Activated CD4-positive, alpha-beta memory T cell treated with anti-CD3 and anti-CD28 coated beads for 36 hours (primary cell): Measurements from ENCODE around the gene ZNF74. TPM values are rescaled to one million over a fixed set of nuclear protein-coding genes. Genes with fewer than 3 reads are reported as not detected.
"Not testable (repeated sequence)": the region's sequence is repeated elsewhere in the genome, so short reads cannot be mapped to it uniquely, and the experiment has no call there.

Source experiments
- CTCF ChIA-PET: fragments of 350-600 bp; sonication (Branson Sonifier 250); formaldehyde crosslinking; loops from one replicate; lab custom pipeline; 2021; ENCODE audit warnings: antibody characterized with exemption, inconsistent platforms; lab: Charles Lee
- POLR2A ChIA-PET: fragments of 350-600 bp; sonication (Branson Sonifier 250); formaldehyde crosslinking; loops from one replicate; lab custom pipeline; 2021; ENCODE audit warnings: antibody characterized with exemption; lab: Charles Lee
- DNase-seq: peaks from one replicate; pipeline ENCODE4 v3.0.0-alpha.2; 2020
- H3K27ac Mint-ChIP-seq: one replicate; pipeline ENCODE4 v1.8.0; 2021; ENCODE audit warnings: mixed read lengths
- H3K27me3 Mint-ChIP-seq: one replicate; pipeline ENCODE4 v1.8.0; 2021; ENCODE audit warnings: mixed read lengths
- H3K36me3 Mint-ChIP-seq: one replicate; pipeline ENCODE4 v1.8.0; 2021; ENCODE audit warnings: mixed read lengths
- H3K4me1 Mint-ChIP-seq: one replicate; pipeline ENCODE4 v1.8.0; 2021; ENCODE audit warnings: low read depth, mixed read lengths
- H3K4me3 Mint-ChIP-seq: one replicate; pipeline ENCODE4 v1.8.0; 2021; ENCODE audit warnings: mild to moderate bottlenecking, mixed read lengths
- H3K9me3 Mint-ChIP-seq: one replicate; pipeline ENCODE4 v1.8.0; 2021; ENCODE audit warnings: mixed read lengths
- intact Hi-C: fragments of 100-400 bp; cut with micrococcal nuclease; formaldehyde crosslinking; loops from one replicate; pipeline ENCODE4 v1.15.1; 2023
- total RNA-seq, 2 experiments: library from RNA; stranded (reverse); gene quantifications; one replicate each; pipeline ENCODE4 v1.2.3, GENCODE V29; 2021

ZNF74 gene
- total RNA-seq, 2 experiments from 2014 or later, result 6.8 to 9.0 TPM

DNA sequence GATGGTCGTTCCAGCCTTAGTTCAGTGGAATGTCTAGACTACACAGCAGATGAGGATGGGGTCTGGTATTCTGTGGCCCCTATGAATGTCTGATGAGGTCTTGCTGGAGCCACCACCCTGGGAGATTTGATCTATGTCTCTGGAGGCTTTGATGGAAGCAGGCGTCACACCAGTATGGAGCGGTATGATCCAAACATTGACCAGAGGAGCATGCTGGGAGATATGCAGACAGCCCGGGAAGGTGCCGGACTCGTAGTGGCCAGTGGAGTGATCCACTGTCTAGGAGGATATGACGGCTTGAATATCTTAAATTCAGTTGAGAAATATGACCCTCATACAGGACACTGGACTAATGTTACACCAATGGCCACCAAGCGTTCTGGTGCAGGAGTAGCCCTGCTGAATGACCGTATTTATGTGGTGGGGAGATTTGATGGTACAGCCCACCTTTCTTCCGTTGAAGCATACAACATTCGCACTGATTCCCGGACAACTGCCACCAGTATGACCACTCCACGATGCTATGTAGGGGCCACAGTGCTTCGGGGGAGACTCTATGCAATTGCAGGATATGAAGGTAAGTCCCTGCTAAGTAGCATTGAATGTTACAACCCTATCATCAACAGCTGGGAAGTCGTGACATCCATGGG lies 57.3 kb downstream of the ZNF74 start:
- intact Hi-C loops, H3K27ac Mint-ChIP-seq, H3K36me3 Mint-ChIP-seq, H3K4me3 Mint-ChIP-seq, H3K27me3 Mint-ChIP-seq, H3K9me3 Mint-ChIP-seq, DNase-seq, POLR2A ChIA-PET, CTCF ChIA-PET: not testable (repeated sequence)
- peaks cover 13% of the 10 kb centered on the region for H3K4me1 Mint-ChIP-seq

DNA sequence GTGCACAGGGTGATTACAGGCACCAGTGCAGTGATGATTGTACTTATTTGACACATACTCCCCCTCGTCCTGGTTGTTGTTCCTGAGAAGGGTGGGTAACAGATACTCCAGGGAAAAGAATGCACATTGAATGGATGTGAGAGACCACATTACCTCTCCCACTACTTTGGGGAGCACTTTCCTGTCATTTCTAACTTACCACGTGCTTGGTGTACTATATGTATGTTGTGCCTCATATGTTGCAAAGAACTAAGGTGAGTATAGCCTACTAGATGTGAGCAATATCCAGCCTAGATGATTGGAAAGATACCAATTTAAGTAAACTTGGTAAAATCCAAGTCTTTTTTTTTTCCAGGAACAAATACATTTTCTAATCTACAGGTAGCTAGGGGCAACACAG lies 58.0 kb downstream of the ZNF74 start:
- DNase-seq, result no peak
- Mint-ChIP-seq H3K27me3 (no peaks in the 10 kb centered on the region), H3K36me3 (peaks cover 10% of the 10 kb centered on the region), H3K27ac (no peak overlapping the region), H3K9me3 (no peaks in the 10 kb centered on the region), H3K4me1 (peaks cover 19% of the 10 kb centered on the region), H3K4me3 (no peak overlapping the region)
- ChIA-PET POLR2A (no interaction called here), CTCF (no interaction called here)
- intact Hi-C loops, result no loop called here

DNA sequence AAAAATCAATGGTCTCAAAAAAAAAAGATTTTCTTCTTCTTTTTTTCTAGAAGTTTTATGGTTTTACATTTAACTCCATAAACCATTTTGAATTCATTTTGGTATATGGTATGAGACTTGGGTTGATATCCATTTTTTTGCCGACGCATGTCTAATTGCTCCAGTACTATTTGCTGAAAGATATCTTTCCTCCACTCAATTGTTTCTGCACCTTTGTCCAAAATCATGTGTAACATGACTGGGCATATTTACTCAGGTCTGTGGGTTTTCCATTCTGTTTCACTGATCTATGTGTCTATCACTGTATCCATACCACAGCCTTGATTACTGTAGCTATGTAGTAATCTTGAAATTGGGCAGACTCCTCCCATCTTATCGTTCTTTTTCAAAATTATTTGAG lies 59.3 kb downstream of the ZNF74 start:
- H3K9me3 Mint-ChIP-seq, result no peaks in the 10 kb centered on the region
- H3K4me1 Mint-ChIP-seq, result peaks cover 19% of the 10 kb centered on the region
- intact Hi-C loops, result no loop called here
- peaks cover 11% of the 10 kb centered on the region for H3K36me3 Mint-ChIP-seq
- H3K27me3 Mint-ChIP-seq, result no peaks in the 10 kb centered on the region
- H3K4me3 Mint-ChIP-seq, result no peak overlapping the region
- H3K27ac Mint-ChIP-seq, result no peak overlapping the region
- no peak for DNase-seq
- CTCF ChIA-PET, result interaction anchor here (4.9 kb wide), 1 partner anchor 34 kb away, joined by 92 read pairs; no protein-coding TSS in a partner anchor
- POLR2A ChIA-PET, result no interaction called here

DNA sequence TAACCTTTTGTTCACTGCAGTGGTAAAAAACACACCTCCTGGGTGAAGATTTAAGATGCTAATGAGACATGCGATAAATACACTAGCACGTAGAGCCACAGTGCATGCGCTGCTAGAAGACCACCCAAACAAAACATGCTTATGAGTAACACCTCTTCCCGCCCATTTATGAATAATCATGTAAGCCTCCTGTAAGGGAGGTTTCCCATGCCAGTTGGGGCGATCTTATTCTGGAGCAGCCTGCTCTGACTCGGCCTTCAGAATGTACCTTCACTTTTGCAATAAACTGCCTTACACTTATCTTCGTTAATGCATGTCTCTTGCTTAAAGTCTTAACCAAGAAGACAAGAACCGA lies 61.7 kb downstream of the ZNF74 start:
- intact Hi-C loops, result loop anchor here (1.0 to 2.0 kb wide), 2 partner anchors 19 to 37 kb away; partner anchors contain the start of gene SCARF2
- Mint-ChIP-seq H3K27me3 (no peaks in the 10 kb centered on the region), H3K9me3 (no peaks in the 10 kb centered on the region), H3K27ac (no peak overlapping the region), H3K36me3 (peaks cover 11% of the 10 kb centered on the region), H3K4me1 (peaks cover 18% of the 10 kb centered on the region), H3K4me3 (no peak overlapping the region)
- DNase-seq, result no peak
- POLR2A ChIA-PET, result interaction anchor here (1.1 kb wide), 1 partner anchor 37 kb away, joined by 3 read pairs; no protein-coding TSS in a partner anchor
- CTCF ChIA-PET, result interaction anchor here (1.0 to 4.9 kb wide), 15 partner anchors 9 to 299 kb away, joined by 3 to 92 read pairs (median 9); no protein-coding TSS in a partner anchor

DNA sequence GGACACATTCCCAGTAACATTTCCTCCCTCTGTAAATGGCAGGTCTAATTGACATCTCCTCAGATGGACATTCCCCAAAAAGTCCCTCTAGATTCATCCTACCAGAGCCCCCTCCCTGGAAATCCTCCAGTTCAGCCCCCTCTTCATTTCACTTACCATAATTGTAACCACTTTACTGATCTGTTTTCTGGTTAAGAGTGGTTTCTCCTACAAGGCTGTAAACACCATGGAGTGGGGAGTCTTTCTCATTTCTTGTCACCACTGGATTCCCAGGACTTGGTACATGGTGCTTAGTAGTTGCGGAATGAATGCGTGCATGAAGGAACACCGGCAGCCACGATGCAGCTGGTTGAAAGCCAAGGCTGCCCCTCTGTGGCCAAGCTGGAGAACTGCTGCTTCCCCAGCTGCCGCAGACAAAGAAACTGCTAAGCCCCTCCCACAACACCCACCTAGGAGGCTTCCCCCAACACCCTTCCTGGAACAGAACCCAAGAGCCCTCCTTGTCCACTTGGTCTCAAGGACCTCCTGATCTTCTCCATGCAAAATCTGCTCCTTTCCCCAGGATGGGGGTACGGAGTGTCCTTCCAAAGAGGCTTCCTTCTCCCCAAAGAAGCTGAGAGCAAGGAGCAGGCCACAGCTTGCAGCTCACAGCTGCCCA lies 62.2 kb downstream of the ZNF74 start:
- intact Hi-C loops, result loop anchor here (1.0 kb wide), 1 partner anchor 38 kb away; no protein-coding TSS in a partner anchor
- H3K9me3 Mint-ChIP-seq, result no peaks in the 10 kb centered on the region
- peaks cover 11% of the 10 kb centered on the region for H3K36me3 Mint-ChIP-seq
- ChIA-PET POLR2A (interaction anchor here (0.7 to 1.1 kb wide), 2 partner anchors 8 to 38 kb away, joined by 3 read pairs; no protein-coding TSS in a partner anchor), CTCF (interaction anchor here (0.6 to 4.9 kb wide), 27 partner anchors 8 to 299 kb away, joined by 3 to 92 read pairs (median 4); partner anchors contain the start of genes DGCR6L, KLHL22 and MED15)
- no peaks in the 10 kb centered on the region for H3K27me3 Mint-ChIP-seq
- peak overlapping the region; percentile 38 for H3K27ac Mint-ChIP-seq
- H3K4me1 Mint-ChIP-seq, result peaks cover 18% of the 10 kb centered on the region
- peak; percentile 85 for DNase-seq
- H3K4me3 Mint-ChIP-seq, result no peak overlapping the region

DNA sequence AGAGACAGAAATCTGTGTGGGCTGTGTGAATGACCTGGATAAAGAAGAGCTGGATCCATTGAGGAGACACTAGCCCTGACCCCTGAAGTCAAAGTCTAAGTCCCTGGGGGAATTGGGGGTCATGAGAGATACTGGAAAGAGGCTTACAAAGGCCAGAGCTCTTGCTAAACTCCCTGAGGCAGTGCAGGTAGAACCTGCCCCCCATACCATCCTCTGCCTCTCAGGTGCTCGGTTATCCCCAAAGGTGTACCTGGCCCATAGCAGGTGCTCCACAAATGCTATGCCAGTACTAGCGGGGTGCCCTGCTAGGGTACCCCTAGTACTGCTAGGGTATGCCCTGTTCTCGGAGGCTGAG lies 62.7 kb downstream of the ZNF74 start:
- DNase-seq, result no peak
- H3K27me3 Mint-ChIP-seq, result no peaks in the 10 kb centered on the region
- intact Hi-C loops, result loop anchor here (1.0 kb wide), 1 partner anchor 38 kb away; no protein-coding TSS in a partner anchor
- no peak overlapping the region for H3K4me3 Mint-ChIP-seq
- POLR2A ChIA-PET, result interaction anchor here (0.7 to 1.1 kb wide), 2 partner anchors 8 to 38 kb away, joined by 3 read pairs; no protein-coding TSS in a partner anchor
- H3K36me3 Mint-ChIP-seq, result peaks cover 12% of the 10 kb centered on the region
- CTCF ChIA-PET, result interaction anchor here (0.6 to 4.9 kb wide), 27 partner anchors 8 to 300 kb away, joined by 3 to 92 read pairs (median 4); partner anchors contain the start of genes DGCR6L, KLHL22 and MED15
- no peaks in the 10 kb centered on the region for H3K9me3 Mint-ChIP-seq
- H3K27ac Mint-ChIP-seq, result peak overlapping the region; percentile 38
- peaks cover 18% of the 10 kb centered on the region for H3K4me1 Mint-ChIP-seq

DNA sequence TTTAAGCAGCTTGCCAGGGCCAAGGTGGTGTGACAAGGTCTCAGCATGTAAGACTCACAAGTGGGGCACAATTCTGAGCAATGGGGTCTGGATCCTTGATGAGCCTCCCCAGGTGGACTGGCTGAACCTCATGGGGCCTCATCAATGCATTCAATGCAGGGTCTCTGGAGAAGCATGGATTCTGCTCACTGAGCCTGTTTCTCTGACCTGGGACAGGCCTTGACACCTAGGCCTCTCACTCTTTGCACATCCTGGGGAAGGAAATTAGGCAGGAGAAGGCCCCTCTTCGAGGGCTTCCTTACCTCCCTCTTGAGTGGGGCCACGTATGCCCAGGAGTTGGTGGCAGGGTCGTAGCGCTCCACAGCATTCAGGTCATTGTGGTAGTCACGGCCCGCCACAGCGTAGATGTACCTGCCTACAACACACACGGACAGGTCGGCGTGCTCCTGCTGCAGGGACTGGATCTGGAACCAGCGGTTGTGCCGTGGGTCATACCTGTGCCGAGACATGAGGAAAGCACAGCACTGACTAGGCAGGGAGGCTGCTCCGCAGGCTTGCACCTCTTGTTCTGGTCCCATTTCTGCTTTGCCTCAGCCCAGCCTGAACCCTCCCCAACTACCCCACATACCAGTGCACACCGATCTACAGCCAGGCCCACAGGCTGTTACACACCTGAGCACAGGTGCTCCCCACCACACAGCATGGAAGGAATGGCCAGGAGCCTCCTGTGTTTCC lies 63.7 kb downstream of the ZNF74 start:
- H3K4me1 Mint-ChIP-seq, result peaks cover 23% of the 10 kb centered on the region
- no peak for DNase-seq
- no peak overlapping the region for H3K4me3 Mint-ChIP-seq
- intact Hi-C loops, result no loop called here
- ChIA-PET CTCF (interaction anchor here (1.2 to 4.9 kb wide), 4 partner anchors 10 to 42 kb away, joined by 3 to 92 read pairs (median 11); no protein-coding TSS in a partner anchor), POLR2A (no interaction called here)
- H3K9me3 Mint-ChIP-seq, result no peaks in the 10 kb centered on the region
- no peak overlapping the region for H3K27ac Mint-ChIP-seq
- peaks cover 10% of the 10 kb centered on the region for H3K36me3 Mint-ChIP-seq
- no peaks in the 10 kb centered on the region for H3K27me3 Mint-ChIP-seq

Other genes starting within 250 kb of the ZNF74 start
- under 1 TPM in 1 of 2 experiments, not detected in 1; 0.52 TPM for gene CCDC188, start 243.1 kb upstream of the ZNF74 start, total RNA-seq
- gene RTN4R, start 125.8 kb upstream of the ZNF74 start, total RNA-seq, result 1 to 10 TPM; 2.6 to 3.1 TPM
- 10 to 100 TPM; 26.9 to 31.3 TPM for gene DGCR6L, start 74.1 kb upstream of the ZNF74 start, total RNA-seq
- gene SCARF2, start 43.7 kb downstream of the ZNF74 start, total RNA-seq, result under 1 TPM; 0.43 to 0.70 TPM
- 10 to 100 TPM; 23.3 to 25.5 TPM for gene KLHL22, start 101.6 kb downstream of the ZNF74 start, total RNA-seq
- 10 to 100 TPM; 93.3 to 97.4 TPM for gene MED15, start 113.5 kb downstream of the ZNF74 start, total RNA-seq